ENCODE data around the gene CCDC92.
A peak's percentile ranks its signal among the peaks of the same experiment; 100 is the strongest.

CCDC92 gene

DNA sequence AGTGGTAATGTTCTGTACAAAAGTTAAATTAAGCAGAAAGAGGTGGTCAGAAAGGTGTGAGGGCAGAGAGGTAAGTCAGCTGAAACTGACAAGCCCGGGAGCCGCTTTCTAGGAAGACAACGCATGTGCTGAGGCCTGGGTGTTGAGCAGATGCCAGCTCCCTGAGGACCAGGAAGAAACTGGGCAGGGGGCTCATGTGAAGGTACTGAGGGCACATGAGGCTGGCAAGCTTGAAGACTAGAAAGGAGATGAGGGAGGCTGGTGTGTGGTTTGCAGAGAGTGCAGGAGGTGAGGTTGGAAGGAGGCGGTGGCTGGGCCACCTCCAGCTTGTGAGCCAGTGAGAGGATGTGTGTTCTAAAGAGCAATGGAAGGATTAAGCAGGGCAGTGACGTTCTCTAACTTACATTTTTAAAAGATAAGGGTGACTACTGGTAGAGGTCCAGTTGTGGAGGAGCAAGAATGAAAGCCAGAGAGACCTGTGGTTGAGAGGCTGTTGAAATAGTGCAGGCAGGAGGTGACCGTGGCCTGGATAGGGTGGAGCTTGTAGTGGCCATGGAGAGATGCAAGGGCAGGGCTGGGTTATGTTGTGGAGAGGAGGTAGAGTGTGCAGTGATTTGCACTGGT, 29.5 kb upstream of the CCDC92 start:
- DNase-seq, result no peak

DNA sequence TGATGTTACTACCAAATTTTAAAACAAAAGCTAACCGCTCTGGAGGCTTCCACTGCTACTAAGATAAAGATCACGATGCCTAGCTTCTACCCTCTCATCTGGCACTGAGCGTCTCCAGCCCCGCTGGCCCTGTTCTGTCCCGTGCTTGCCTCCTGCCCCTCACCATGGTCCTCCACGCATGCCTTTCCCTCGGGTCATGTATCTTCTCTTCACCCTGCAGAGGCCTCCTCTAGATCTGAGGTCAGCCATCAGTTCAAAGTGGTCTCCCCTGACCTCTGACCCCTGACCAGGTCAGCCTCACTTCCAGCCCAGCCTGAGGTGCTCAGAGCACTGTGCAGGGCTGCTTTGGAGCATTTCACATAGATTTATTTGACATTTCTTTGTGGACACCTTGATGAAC, 28.7 kb upstream of the CCDC92 start:
- no peak for DNase-seq

DNA sequence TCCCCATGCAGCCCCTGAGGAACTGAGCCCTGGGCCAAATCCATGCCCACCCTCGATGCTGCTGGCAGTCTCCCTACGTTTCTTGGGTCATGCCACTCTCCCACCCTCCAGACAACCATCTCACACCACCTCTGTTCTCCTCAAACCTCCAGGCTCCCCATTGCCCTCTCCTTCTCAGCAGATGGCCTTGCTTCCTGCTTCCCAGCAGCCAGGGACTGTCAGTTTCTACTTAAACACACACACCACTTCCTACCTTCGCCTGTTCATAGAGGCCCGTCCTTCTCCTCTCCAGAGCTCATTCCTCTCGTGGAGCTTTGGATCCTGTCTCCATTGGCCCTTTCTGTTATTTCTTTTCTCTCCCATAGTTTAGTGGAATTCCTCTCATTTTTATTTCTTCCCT, 27.5 kb upstream of the CCDC92 start:
- DNase-seq, result no peak

DNA sequence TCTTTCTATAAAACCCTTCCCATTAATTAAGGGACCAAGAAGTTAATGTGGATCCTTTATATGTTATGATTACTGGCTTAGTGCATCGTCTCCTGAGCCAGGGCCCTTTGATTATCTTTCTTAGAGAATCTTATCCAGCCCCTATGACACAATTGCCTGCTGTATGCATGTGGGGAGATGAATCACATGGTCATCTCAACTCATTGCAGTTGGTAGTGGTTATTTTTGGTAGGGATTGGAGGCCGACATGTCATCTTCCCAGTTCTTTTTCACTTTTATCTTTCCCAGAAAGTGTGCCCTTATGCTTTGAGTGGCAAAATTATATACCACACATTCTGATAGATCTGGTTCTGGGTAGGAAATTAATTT, 26.3 kb upstream of the CCDC92 start:
- no peak for DNase-seq

DNA sequence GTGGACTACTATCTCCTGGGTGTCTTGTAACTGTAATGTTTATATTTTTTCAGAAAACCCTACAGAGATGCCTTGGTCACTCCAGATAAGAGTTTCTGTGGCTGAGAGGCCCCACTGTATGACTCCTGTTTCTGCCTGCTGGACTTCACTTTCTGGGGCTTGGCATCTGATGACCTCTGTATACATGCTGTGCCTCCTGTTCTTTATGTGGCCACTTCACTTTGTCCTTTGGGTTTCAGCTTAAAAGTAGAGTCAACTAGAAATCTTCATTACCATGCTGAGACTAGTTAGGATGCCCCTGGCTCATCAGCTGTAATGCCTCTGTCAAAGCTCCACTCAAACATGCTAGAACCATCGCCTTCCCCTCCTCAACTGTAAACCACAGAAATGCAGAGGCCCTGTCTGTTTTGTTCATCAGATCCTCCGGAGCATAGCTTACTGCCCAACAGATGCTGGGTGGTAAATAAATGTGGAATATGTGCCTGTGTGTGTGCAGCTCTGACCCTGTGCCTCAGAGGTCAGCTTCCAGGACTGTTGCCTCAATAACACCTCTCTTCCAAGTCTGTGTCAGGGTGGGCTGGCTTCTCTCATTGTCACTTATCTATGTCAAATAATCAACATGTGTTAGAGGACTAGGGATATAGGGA, 25.8 kb upstream of the CCDC92 start:
- no peak for DNase-seq

DNA sequence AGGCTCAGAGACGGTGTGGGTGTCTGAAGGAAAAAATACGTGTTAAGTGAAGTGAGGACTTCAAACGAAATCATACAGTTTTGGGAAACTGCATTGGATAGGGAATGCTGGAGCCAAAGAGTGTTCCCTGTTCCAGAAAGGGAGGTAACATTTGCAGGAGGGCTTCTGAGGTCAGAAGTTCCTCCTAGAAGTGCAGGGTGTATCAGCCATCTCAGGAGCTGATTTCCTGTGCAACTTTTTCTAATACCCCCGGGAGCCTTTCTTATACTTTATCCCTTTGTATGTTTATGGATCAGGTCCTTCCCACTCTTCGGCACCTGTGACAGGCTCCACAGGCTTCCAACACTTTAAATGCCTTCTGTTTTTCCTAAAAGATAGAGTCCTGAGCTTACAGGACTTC, 25.3 kb upstream of the CCDC92 start:
- DNase-seq, result no peak

DNA sequence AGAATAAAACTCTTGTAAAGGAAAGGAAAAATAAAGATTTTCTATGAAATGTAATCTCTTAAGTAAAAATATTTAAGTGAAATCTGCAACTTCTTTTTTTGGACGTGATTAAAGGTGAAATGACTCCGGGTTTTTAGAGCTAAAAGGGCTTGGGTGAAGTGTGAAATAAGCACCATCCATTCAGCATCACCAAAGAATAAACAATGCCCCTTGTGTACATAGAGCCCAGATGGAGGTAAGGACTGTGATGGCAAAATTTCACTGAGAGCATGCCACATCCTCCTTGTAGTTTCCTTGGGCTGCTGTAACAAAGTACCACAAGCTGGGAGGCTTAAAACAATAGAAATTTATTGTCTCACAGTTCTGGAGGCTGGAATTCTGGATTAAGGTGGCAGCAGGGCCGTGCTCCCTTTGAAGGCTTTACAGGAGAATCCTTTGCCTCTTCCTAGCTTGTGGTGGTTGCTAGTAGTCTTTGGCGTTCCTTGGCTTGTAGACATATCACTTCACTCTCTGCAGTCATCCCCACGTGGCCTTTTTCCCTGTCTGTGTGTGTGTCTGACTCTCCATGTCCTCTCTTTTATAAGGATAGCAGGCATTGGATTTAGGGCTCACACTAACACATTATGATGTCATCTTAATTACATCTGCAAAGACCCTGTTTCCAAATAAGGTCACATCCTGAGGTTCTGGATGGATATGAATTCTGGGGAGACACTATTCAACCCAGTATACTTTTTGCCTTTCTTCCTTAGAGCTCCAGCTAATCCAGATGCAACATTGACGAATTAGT, 24.6 kb upstream of the CCDC92 start:
- no peak for DNase-seq

DNA sequence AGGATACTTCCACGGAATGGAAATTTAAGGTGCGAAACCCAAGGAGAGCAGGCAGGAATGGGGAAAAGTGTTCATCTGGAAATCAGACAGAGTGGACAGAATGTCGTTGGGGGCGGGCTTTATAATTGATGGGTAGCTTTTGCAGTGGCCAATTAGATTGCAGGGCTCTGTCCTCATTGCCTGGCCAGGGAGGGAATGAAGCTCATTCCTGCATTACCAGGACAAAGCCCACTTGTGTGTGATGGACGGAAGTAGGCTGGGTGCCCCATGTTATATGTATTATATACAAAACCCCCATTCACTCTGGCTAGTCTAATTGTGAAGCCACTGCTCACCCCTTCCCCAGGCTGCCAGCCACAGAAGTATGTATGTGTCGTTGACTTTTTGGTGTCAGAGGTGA, 23.9 kb upstream of the CCDC92 start:
- no peak for DNase-seq

DNA sequence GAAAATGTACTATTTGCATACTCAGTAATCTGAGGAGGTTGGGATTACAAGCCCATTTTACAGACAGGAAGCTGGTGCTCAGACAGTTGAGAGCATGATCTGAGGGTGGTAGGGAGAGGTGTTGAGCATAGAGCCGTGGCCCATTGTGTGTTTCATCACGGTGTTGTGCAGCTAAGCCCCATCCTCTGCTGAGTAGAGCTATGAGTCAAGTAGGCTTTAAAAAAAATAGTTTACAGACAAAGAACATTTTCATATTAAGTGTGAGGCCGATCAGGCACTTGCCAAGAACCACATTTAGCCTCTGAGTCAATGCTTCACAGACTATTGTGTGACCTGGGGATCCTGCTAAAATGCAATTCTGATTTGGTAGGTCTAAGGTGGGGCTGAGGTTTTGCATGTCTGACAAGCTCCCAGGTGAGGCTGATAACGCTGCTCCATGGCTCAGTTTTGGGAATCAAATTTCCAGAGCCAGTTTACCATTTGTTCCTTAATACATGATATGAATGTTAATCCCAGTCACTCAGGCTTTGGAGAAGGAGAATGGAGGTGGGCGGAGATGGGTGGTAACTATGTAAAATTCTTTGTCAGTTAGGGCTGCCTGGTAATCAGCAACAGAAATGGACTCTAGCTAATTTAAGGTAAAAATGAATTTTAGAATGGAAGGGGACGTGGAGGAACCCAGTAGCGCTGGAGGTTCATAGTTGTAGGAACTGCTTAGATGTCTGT, 22.6 kb upstream of the CCDC92 start:
- DNase-seq, result no peak

DNA sequence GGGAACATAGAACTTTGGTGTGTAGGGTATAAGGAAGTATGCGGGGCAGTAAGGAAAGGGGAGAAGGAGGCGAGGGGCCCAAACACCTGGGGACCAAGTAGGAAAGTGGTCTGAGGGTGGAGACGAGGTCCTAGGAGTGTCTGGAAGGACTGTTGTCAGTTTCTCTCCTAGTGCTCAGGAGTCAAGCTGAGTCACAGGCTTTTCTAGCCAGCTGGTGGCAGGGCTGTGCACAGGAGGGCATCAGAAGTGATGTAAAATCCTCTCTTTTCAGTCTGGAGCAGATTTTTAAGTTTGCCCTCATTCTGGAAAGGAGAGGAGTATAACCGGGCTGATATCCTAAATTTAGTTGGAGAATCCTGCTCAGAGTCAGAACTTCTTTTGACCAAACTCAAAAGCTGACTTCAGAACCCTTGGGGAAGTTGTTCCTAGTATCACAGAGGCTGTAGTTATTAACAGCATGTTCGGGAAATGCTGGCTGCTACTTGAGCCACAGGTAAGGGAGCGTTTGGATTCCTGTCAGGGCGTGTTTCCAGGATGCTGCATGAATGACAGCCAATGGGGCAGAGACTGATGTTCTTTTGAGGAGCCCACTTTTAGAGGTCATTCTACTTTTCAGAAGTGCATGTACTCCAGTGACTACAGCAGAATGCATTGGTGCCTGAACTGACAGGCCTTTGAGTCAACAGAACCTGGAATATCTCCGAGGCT, 19.6 kb upstream of the CCDC92 start:
- no peak for DNase-seq

DNA sequence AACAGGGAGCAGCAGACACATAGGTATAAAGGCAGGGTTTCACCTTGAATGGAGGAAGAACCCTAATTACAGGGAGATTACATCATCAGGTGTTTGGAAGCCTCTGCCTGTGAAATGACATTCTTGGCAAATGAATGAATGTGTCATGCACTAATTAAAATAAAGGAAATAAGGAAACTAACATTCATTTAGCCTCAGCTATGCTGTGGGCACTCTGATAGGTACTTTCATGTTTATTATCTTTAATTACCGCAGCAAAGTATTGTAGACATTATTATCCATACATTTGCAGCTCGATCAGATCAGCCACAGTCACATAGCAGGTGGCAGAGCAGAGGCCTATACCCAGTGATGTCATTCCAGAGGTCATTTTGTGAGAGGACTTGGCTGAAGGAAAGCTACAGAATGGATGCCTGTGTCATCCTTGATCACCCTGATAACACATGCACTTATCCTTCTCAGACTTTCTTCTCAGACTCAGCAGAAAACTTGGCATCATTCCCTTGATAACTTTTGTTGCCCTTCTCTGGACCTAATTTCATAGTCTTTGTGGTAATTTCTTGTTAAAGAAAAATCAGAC, 18.8 kb upstream of the CCDC92 start:
- no peak for DNase-seq

DNA sequence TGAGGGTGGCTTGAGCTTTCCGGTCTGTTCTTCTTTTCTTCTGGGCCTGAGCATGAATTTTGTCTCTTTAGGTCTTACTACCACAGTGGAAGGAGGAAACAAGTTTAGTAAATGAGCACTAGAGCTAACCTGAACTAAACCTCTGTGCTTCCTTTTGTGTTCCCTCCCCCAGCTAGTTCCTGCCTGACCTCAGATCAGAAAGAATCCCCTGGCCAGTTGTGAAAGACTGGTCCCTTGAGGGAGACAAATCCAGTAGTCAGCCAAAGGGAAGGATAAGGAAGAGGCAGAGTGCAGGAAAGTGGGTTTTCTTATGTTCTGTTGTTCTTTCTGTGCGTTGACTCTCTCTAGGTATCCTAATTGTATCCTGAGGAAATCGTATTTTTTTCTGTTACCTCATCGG, 17.9 kb upstream of the CCDC92 start:
- DNase-seq, result peak; percentile 10 to 14

DNA sequence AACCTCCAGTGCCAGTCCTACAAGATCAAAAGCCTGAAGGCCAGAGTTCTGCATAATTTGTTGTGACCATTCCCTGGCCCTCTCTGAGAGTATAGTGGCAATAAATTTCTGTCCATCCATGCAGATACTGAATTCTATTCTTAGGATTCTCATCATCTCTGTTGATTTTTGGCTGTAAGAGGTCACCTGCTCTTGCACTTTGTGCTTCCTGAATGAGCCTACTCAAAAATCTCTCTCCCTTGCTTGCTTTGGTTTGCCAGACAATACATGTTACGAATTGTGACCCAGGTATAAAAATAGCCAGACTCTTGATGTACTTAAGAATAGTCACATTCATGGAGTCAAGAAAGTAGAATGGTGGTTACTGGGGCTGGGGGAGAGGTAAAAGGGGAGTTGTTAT, 17.1 kb upstream of the CCDC92 start:
- no peak for DNase-seq

DNA sequence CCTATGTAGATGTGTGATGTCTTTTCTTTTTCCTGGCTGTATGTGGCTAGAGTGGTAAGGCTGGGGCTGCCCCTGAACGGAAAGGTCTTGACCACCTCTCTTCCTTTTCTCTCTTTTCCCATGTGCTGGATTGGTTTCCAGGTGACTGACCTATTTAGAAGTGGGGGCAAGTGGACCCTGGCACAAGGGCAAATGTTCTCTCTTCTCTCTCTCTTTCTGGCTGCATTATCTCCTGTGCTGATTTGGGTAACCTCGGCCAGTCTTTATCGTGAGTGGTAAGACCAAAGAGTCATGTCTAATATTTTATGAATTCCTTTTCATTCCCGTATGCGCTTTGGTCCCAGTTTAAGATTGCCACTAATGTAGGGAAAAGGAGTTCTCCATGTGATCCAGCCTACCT, 16.5 kb upstream of the CCDC92 start:
- no peak for DNase-seq

DNA sequence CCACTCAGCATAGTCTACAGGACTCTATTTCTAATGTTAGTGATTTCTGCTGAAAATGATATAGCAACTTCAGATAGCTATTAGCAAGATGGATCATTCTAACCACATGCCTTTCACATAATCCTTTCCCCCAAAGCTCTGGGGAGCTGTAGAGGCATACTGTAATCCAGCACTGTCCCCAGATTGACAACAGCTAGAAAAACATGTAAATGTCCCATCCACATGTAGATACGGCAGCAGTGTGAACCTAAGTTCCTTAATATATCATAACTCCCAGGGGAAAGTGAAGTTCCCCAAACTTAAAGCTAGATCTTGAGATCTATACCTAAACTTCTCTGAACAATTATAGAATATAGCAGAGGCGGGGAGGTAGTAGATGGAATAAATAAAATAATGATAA, 14.4 kb upstream of the CCDC92 start:
- DNase-seq, result no peak

DNA sequence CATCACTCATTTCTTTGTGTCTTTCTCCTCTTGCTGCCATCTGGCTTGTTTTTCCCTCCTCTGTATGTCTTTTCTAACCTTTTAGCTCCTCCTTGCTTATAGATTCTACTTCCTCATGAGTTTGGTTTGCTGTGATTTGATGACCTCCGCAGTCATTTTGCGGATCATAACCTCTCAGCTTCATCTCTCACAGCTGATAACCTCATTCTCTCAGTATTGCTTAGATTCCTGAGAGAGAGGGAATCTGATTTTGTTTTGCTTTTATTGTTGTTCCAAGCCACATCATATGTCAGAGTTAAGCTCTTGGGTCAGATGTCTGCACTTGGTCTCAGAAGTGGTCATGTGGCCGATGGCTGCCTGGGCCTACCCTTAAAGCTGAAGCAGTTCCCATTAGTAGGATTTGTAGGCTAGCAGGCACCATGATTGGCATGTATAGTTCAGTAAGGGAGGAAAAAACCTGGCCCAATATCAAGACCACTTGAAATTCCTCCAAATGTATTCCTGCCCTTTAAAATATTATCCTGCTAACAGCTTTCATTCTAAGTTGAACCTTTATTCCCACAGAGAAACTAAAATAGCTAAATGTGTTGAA, 13.8 kb upstream of the CCDC92 start:
- no peak for DNase-seq

DNA sequence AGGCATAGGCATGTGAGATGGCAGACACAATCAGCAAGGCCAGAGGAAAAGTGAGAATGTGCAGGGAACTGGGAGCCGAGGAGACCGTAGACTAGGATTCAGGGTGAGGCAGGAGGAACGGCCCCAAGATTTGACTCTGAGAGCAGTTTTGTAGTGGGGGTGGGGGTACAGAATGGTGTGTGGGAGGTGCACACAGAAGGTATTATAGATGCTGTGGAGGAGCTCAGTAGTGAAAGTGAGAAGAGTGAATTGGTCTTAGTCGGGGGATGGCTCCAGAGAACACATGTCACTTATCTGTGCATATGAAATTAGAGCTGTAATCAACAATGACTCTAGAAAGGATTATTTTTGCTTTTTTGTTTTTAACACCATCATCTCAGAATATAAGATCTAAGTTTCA, 12.3 kb upstream of the CCDC92 start:
- no peak for DNase-seq

DNA sequence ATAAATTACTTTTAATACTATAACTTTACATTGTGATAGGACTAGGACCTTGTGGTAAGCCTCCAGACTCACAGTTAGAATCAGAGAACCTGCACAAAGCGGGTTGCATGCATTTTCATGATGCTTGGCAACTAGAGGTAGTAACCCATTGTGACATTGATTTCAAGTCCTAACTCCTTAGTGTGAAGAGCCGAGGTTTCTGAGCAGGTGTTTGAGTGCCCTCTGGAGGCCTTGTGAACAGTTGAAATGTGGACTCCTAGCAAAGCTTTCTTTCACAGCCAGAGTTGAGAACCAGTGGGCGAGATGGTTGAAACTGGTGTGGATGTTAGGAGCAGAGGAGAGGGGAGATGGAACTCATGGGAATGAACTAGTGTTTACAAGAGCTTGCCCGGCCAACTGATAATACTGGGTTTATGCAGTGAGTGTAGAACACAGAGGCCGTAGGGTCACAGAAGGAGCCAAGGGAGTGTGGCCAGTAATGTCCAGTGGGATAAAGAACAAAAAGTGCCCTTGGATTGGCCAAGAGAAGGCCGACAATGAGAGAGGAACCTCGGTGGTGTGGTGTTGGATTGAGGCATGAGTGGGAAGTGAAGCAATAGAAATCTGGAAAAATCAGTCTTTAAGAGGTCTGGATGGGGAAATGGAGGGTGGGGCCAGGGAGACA, 11.3 kb upstream of the CCDC92 start:
- peak; percentile 61 to 69 for DNase-seq

DNA sequence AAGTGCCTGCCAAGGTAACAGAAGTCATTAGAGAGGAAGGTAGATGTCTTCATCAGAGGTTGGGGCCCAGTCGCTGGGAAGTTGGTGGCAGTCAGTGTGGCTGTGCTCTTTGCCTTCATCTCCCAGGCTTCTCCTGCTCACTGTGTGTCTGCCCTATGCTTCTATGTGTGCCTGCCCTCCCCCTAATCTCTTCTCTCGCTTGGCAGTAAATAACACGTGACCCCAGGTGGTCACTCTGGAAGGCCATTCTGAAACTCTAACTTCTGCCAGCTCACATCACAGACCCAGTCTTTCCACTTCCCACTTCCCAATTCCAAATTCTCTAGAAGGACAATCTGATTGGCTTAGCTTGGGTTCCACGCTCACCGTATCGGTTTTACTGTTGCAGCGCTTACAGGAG, 9.6 kb upstream of the CCDC92 start:
- DNase-seq, result no peak

DNA sequence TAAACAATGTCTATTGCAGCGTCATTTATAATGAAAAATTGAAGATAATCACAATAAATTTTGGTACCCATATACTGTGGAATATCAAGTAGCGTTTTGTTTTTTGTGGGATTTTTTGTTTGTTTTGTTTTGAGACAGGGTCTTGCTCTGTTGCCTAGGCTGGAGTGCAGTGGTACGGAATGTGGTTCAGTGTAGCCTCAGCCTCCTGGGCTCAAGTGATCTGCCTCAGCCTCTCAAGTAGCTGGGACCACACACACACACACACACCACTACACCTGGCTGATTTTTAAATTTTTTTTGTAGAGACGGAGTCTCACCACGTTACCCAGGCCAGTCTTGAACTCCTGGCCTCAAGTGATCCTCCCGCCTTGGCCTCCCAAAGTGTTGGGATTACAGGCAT, 6.9 kb upstream of the CCDC92 start:
- DNase-seq, result no peak

DNA sequence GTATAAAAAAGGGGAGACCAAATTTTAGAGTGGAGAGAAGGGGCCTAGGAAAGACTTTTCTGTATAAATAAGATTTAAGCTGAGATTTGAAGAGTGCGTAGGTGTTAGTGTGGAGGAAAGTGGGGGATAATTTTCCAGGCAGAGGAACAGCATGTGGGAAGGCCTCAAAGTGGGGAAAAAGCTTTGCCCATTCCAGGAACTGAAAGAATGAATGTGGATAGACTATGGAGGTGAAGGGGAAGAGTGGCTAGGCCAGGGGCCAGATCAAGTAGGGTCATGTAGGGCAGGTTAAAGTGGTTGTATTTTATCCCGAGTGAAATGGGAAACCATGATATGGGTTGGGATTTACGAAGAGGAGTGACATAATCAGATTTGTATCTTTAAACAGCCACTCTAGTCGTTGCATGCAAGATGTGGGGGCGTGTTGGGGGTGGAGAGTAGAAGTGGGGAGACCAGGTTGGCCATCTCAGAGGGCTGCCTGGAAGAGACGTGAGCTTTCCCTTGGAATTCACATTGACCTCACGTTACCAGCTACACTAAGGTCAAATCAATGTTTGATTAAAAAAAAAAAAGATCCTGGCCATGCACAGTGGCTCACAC, 3.7 kb upstream of the CCDC92 start:
- no peak for DNase-seq
